Activated B cell treated with CpG ODN at 0.5 μM for 24 hours (primary cell): ENCODE results near the gene CALN1. TPM values are rescaled to one million over a fixed set of nuclear protein-coding genes. Genes with fewer than 3 reads are reported as not detected.

Experiments
- ATAC-seq: fragments of 200-7000 bp; cut with Tn5 transposase; one replicate; pipeline ENCODE4 v1.10.0; 2021; ENCODE audit warnings: low read depth, mild to moderate bottlenecking, moderate library complexity
- CTCF ChIA-PET: fragments of 350-600 bp; sonication (Branson Sonifier 250); formaldehyde crosslinking; loops from one replicate; lab custom pipeline; 2021; ENCODE audit warnings: antibody characterized with exemption; lab: Charles Lee
- POLR2A ChIA-PET: fragments of 350-600 bp; sonication (Branson Sonifier 250); formaldehyde crosslinking; loops from one replicate; lab custom pipeline; 2021; ENCODE audit warnings: antibody characterized with exemption; lab: Charles Lee
- DNase-seq: peaks from one replicate; pipeline ENCODE4 v3.0.0; 2022
- H3K27ac Mint-ChIP-seq: one replicate; pipeline ENCODE4 v1.8.0; 2020; ENCODE audit warnings: mixed read lengths
- H3K27me3 Mint-ChIP-seq: one replicate; pipeline ENCODE4 v1.8.0; 2021; ENCODE audit warnings: mixed read lengths
- H3K36me3 Mint-ChIP-seq: one replicate; pipeline ENCODE4 v1.8.0; 2021; ENCODE audit warnings: low read depth, mixed read lengths
- H3K4me1 Mint-ChIP-seq: one replicate; pipeline ENCODE4 v1.8.0; 2021; ENCODE audit warnings: mixed read lengths
- H3K4me3 Mint-ChIP-seq: one replicate; pipeline ENCODE4 v1.8.0; 2020; ENCODE audit warnings: mild to moderate bottlenecking, mixed read lengths
- H3K9me3 Mint-ChIP-seq: one replicate; pipeline ENCODE4 v1.8.0; 2020; ENCODE audit warnings: mixed read lengths
- intact Hi-C: fragments of 100-400 bp; cut with micrococcal nuclease; formaldehyde crosslinking; loops from one replicate; pipeline ENCODE4 v1.15.1; 2024
- total RNA-seq: library from RNA; stranded (reverse); gene quantifications from 2 replicates; pipeline ENCODE4 v1.2.3, GENCODE V29; 2022
- TF ChIP-seq, protein P1 (sequence below): fragments of 200-600 bp; IDR thresholded peaks from one replicate; pipeline ENCODE4 v1.8.0; 2022; ENCODE audit warnings: antibody characterized with exemption, mild to moderate bottlenecking

The CALN1 gene
- total RNA-seq, 1 donor from 2014 or later = not detected

DNA sequence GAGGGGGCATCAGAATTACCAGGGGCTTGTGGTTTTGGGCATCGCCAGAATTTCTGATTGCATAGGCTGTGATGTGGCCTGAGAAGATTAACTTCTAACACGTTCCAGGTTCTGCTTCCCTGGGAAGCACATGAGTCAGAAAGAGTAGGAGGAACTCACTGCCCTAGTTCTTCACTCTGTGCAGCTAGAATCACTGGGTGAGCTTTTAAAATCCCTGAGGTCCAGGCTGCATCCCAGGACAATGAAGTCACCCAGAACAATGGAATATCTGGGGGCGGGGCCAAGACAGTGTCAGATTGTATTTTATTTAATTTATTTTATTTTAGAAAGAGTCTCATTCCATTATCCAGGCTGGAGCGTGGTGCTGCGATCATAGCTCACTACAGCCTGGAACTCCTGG, 636.5 kb downstream of the CALN1 start:
- no peaks in the 10 kb centered on the region for H3K36me3 Mint-ChIP-seq
- ATAC-seq (no peak), DNase-seq (no peak)
- POLR2A ChIA-PET = no interaction called here
- H3K4me3 Mint-ChIP-seq = no peak overlapping the region
- intact Hi-C loops = no loop called here
- H3K4me1 Mint-ChIP-seq = no peaks in the 10 kb centered on the region
- H3K9me3 Mint-ChIP-seq = no peaks in the 10 kb centered on the region
- TF ChIP-seq, protein P1, sequence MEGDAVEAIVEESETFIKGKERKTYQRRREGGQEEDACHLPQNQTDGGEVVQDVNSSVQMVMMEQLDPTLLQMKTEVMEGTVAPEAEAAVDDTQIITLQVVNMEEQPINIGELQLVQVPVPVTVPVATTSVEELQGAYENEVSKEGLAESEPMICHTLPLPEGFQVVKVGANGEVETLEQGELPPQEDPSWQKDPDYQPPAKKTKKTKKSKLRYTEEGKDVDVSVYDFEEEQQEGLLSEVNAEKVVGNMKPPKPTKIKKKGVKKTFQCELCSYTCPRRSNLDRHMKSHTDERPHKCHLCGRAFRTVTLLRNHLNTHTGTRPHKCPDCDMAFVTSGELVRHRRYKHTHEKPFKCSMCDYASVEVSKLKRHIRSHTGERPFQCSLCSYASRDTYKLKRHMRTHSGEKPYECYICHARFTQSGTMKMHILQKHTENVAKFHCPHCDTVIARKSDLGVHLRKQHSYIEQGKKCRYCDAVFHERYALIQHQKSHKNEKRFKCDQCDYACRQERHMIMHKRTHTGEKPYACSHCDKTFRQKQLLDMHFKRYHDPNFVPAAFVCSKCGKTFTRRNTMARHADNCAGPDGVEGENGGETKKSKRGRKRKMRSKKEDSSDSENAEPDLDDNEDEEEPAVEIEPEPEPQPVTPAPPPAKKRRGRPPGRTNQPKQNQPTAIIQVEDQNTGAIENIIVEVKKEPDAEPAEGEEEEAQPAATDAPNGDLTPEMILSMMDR = no peak
- no peaks in the 10 kb centered on the region for H3K27me3 Mint-ChIP-seq
- CTCF ChIA-PET = no interaction called here
- no peak overlapping the region for H3K27ac Mint-ChIP-seq

DNA sequence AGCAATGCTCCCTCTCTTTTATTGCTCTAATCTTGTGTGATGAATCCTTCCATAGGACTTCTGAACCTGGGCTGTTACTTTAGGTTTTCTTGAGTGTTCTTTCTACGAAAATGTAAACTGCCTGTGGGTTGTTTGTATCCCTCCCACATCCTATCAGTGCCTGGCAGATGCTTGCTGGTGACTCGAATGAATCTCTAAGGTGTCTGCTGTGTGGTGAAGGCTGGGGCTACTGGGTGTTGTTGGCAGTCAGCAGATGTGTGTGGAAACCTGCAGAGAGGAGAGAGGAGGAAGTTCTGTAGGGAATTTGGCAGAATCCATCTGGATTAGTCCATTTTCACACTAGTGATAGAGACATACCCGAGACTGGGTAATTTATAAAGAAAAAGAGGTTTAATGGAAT, 639.4 kb downstream of the CALN1 start:
- H3K9me3 Mint-ChIP-seq = no peaks in the 10 kb centered on the region
- no peak for DNase-seq
- intact Hi-C loops = no loop called here
- TF ChIP-seq, protein P1 = no peak
- H3K4me1 Mint-ChIP-seq = no peaks in the 10 kb centered on the region
- ATAC-seq = no peak
- CTCF ChIA-PET = no interaction called here
- no peaks in the 10 kb centered on the region for H3K27me3 Mint-ChIP-seq
- no peak overlapping the region for H3K27ac Mint-ChIP-seq
- POLR2A ChIA-PET = no interaction called here
- H3K4me3 Mint-ChIP-seq = no peak overlapping the region
- no peaks in the 10 kb centered on the region for H3K36me3 Mint-ChIP-seq

DNA sequence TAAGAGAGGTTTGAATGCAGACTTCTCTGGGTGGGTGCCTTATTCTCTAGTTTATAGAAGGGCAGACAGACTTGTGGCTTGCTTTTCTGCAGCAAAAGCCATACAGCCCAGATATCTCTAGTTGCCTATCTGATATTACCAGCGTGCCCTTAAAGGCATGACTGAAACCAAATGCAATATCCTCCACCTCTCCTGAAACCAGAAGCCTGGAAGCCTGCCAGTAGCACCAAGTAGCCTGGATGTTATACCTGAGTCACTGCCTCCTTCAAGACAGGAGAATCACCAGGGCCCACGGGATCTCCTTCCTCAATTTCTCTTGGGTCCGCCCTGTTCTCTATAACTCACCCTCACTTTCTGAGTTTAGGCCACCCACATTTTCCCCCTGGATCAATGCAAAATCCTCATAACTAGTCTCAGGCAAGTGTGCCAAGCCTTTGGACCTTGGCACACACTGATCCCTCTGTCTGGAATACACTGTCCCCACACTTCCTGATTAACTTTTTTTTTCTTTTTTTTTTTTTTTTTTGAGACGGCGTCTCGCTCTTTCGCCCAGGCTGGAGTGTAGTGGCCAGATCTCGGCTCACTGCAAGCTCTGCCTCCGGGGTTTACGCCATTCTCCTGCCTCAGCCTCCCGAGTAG, 641.8 kb downstream of the CALN1 start:
- no peak for DNase-seq
- no peak overlapping the region for H3K27ac Mint-ChIP-seq
- no peaks in the 10 kb centered on the region for H3K9me3 Mint-ChIP-seq
- no peaks in the 10 kb centered on the region for H3K27me3 Mint-ChIP-seq
- no peak overlapping the region for H3K4me3 Mint-ChIP-seq
- ChIA-PET POLR2A (no interaction called here), CTCF (no interaction called here)
- TF ChIP-seq, protein P1 = no peak
- no peaks in the 10 kb centered on the region for H3K36me3 Mint-ChIP-seq
- no peaks in the 10 kb centered on the region for H3K4me1 Mint-ChIP-seq
- no peak for ATAC-seq
- intact Hi-C loops = no loop called here

DNA sequence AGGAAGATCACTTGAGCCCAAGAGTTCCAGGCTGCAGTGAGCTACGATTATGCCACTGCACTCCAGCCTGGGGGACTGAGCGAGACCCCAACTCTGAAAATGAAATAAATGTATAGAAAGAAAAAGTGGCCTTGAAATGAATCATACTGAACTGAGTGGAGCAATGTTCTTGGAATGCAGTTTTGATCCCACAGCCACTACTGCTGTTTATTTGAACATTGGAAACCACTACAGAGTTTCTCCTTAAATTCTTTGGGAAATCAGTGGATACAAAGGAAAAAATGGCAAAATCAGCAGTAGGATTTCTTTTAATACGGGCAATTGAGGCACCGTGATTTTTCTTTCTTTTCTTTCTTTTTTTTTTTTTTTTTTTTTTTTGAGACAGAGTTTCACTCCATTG, 642.8 kb downstream of the CALN1 start:
- H3K27ac Mint-ChIP-seq = no peak overlapping the region
- no peaks in the 10 kb centered on the region for H3K4me1 Mint-ChIP-seq
- intact Hi-C loops = no loop called here
- POLR2A ChIA-PET = no interaction called here
- CTCF ChIA-PET = no interaction called here
- DNase-seq (no peak), ATAC-seq (no peak)
- H3K27me3 Mint-ChIP-seq = no peaks in the 10 kb centered on the region
- no peaks in the 10 kb centered on the region for H3K36me3 Mint-ChIP-seq
- TF ChIP-seq, protein P1 = no peak
- no peak overlapping the region for H3K4me3 Mint-ChIP-seq
- no peaks in the 10 kb centered on the region for H3K9me3 Mint-ChIP-seq

DNA sequence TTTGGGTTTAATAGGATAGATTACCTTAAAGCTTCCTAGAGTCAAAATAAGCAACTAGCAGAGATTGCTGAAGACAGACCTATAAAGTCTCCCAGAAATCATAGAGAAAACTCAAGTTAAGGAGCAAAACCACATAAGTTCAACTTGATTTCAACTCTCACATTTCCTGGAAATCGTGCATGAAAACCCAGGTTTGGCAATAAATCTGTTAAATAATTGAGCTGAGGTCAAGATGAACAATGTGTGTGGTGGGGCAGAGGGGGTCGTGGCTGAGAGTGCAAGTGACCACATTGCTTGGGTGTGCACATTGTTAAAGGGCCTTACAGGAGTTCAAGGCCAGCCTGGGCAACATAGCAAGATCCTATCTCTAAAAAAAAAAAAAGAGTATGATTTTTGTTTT, 643.7 kb downstream of the CALN1 start:
- H3K27me3 Mint-ChIP-seq = no peaks in the 10 kb centered on the region
- H3K36me3 Mint-ChIP-seq = no peaks in the 10 kb centered on the region
- H3K4me3 Mint-ChIP-seq = no peak overlapping the region
- POLR2A ChIA-PET = no interaction called here
- ATAC-seq (no peak), DNase-seq (no peak)
- CTCF ChIA-PET = interaction anchor here (0.8 kb wide), 1 partner anchor 32 kb away, joined by 3 read pairs; no protein-coding TSS in a partner anchor
- H3K9me3 Mint-ChIP-seq = no peaks in the 10 kb centered on the region
- intact Hi-C loops = no loop called here
- TF ChIP-seq, protein P1 = no peak
- no peak overlapping the region for H3K27ac Mint-ChIP-seq
- H3K4me1 Mint-ChIP-seq = no peaks in the 10 kb centered on the region
